Vagina (tissue), 2 donors: ENCODE data around the gene DVL1.

Experiments
- POLR2A ChIP-seq, 2 donors: fragments of 450-650 bp; IDR thresholded peaks; one replicate each; pipeline ENCODE4 v1.6.1; 2017; ENCODE audit warnings: antibody characterized with exemption in 2 of 2, mild to moderate bottlenecking in 2 of 2, moderate library complexity in 2 of 2
- POLR2AphosphoS5 ChIP-seq, 2 donors: sonication (generic); formaldehyde crosslinking; IDR thresholded peaks; one replicate each; pipeline ENCODE4 v1.9.0; 2017; ENCODE audit warnings: antibody characterized with exemption in 2 of 2, mild to moderate bottlenecking in 2 of 2, low read depth in 1 of 2; ENCODE audit not compliant: insufficient read depth in 1 of 2
- TF ChIP-seq, protein P1 (sequence below), 3 experiments: fragments of 450-650 bp in 2 of 3; fragments of 200-600 bp in 1 of 3; sonication (generic) in 1 of 3; IDR thresholded peaks; one replicate each; pipeline ENCODE4 v1.5.1; 2017 to 2019; ENCODE audit warnings: antibody characterized with exemption in 3 of 3, mild to moderate bottlenecking in 2 of 3, moderate library complexity in 2 of 3

DNA sequence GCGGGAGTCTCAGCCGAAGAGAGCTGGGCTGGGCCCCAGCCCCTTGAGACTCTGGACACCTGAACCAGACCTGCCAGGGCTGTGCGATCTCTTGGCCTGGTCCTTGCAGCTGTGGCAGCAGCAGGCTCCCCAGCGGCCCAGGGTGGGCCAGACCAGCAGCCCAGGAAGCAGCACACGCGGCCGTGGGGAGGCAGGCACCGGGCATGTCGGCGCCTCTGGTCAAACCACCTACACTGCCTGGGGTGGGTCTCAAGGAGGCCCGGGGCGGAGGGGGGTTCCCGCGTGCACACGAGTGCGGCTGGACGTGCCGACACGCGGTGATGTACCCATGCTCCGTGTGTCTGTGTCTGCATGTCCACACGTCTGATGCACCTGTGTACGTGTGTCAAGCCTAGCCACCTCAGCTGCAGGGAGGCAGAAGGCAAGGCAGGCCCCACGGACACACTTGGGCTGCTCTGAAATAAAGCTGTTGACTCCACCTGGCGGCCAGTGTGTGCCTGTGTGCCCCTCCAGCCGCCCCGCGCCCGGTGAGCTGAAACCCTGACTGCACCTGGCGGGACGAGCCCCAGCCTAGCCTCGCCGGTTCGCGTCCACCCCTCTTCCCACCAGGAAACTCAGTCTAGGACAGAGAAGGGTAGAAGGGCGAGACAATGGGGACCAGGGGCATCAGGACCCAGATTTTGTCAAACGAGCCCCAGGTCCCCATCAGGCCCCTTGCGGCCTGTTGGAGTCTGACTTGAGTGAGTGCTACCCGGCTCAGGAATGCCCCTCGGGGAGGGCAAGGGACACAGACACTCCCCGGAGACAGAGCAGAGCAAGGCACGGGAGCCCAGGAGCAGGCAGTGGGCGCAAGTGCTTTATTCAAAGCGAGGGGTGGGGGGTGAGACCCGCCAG is 57.4 kb downstream of the DVL1 start:
- TF ChIP-seq, protein P1, sequence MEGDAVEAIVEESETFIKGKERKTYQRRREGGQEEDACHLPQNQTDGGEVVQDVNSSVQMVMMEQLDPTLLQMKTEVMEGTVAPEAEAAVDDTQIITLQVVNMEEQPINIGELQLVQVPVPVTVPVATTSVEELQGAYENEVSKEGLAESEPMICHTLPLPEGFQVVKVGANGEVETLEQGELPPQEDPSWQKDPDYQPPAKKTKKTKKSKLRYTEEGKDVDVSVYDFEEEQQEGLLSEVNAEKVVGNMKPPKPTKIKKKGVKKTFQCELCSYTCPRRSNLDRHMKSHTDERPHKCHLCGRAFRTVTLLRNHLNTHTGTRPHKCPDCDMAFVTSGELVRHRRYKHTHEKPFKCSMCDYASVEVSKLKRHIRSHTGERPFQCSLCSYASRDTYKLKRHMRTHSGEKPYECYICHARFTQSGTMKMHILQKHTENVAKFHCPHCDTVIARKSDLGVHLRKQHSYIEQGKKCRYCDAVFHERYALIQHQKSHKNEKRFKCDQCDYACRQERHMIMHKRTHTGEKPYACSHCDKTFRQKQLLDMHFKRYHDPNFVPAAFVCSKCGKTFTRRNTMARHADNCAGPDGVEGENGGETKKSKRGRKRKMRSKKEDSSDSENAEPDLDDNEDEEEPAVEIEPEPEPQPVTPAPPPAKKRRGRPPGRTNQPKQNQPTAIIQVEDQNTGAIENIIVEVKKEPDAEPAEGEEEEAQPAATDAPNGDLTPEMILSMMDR (IDR thresholded peaks at IDR 0.05): peak in 2 of 3 experiments; percentile 48 to 67
- TF ChIP-seq POLR2AphosphoS5 (IDR thresholded peaks at IDR 0.05; ENCODE audit: insufficient read depth in 1 of 2, low read depth in 1 of 2) (no peak), POLR2A (IDR thresholded peaks at IDR 0.05) (no peak)
